Measurements from ENCODE around the gene P2RY13.

The P2RY13 gene

GRCh38 chr3:151329363-151329762 is at the start of gene P2RY13:
Gene P2RY13, minus strand, starts transcription at chr3:151329549. Its CDS starts 21 bp downstream, at chr3:151329528.
- DNase-seq (ENCODE audit: low read depth) = no peak

GRCh38 chr3:151377768-151378385 is 48.5 kb upstream of the P2RY13 start:
- DNase-seq (ENCODE audit: low read depth) = no peak

GRCh38 chr3:151372063-151372820 is 42.9 kb upstream of the P2RY13 start:
- DNase-seq (ENCODE audit: low read depth) = peak; percentile 60

GRCh38 chr3:151371526-151371925 is 42.2 kb upstream of the P2RY13 start:
- DNase-seq (ENCODE audit: low read depth) = peak; percentile 39

- no peak for DNase-seq (ENCODE audit: low read depth)
Observed at GRCh38 chr3:151367448-151367847, 38.1 kb upstream of the P2RY13 start.

- no peak for DNase-seq (ENCODE audit: low read depth)
Observed at GRCh38 chr3:151366993-151367392, 37.6 kb upstream of the P2RY13 start.

GRCh38 chr3:151362751-151363174 is 33.4 kb upstream of the P2RY13 start:
- no peak for DNase-seq (ENCODE audit: low read depth)

GRCh38 chr3:151357463-151357850 is 28.1 kb upstream of the P2RY13 start:
- no peak for DNase-seq (ENCODE audit: low read depth)

GRCh38 chr3:151356794-151357462 is 27.6 kb upstream of the P2RY13 start:
- peak; percentile 62 for DNase-seq (ENCODE audit: low read depth)

GRCh38 chr3:151351648-151352047 is 22.3 kb upstream of the P2RY13 start:
- no peak for DNase-seq (ENCODE audit: low read depth)

GRCh38 chr3:151351219-151351618 is 21.9 kb upstream of the P2RY13 start:
- no peak for DNase-seq (ENCODE audit: low read depth)

GRCh38 chr3:151350656-151351055 is 21.3 kb upstream of the P2RY13 start:
- no peak for DNase-seq (ENCODE audit: low read depth)

GRCh38 chr3:151347432-151347831 is 18.1 kb upstream of the P2RY13 start:
- DNase-seq (ENCODE audit: low read depth) = no peak

- DNase-seq (ENCODE audit: low read depth) = no peak
Observed at GRCh38 chr3:151346292-151346691, 16.9 kb upstream of the P2RY13 start.

- DNase-seq (ENCODE audit: low read depth) = peak; percentile 63
Observed at GRCh38 chr3:151345859-151346258, 16.5 kb upstream of the P2RY13 start.

- DNase-seq (ENCODE audit: low read depth) = no peak
Observed at GRCh38 chr3:151331696-151332095, 2.3 kb upstream of the P2RY13 start.

GRCh38 chr3:151330899-151331298 is 1.6 kb upstream of the P2RY13 start:
- DNase-seq (ENCODE audit: low read depth) = peak; percentile 43

GRCh38 chr3:151330379-151330778 is 1.0 kb upstream of the P2RY13 start:
- DNase-seq (ENCODE audit: low read depth) = no peak

- DNase-seq (ENCODE audit: low read depth) = no peak
Observed at GRCh38 chr3:151328298-151328995, 902 bp downstream of the P2RY13 start.

GRCh38 chr3:151327571-151328198 is 1.7 kb downstream of the P2RY13 start:
- DNase-seq (ENCODE audit: low read depth) = no peak

GRCh38 chr3:151322511-151322910 is 6.8 kb downstream of the P2RY13 start:
- DNase-seq (ENCODE audit: low read depth) = no peak

- no peak for DNase-seq (ENCODE audit: low read depth)
Observed at GRCh38 chr3:151321526-151321925, 7.8 kb downstream of the P2RY13 start.

Data from stromal cell of bone marrow (primary cell).